GM21786 (cell line): ENCODE measurements around the gene PPP2R5C.

Source experiments
- ATAC-seq: cut with Tn5 transposase; IDR thresholded peaks from one replicate; pipeline ENCODE4 v1.9.1; 2021; ENCODE audit not compliant: unreplicated experiment

The PPP2R5C gene

DNA sequence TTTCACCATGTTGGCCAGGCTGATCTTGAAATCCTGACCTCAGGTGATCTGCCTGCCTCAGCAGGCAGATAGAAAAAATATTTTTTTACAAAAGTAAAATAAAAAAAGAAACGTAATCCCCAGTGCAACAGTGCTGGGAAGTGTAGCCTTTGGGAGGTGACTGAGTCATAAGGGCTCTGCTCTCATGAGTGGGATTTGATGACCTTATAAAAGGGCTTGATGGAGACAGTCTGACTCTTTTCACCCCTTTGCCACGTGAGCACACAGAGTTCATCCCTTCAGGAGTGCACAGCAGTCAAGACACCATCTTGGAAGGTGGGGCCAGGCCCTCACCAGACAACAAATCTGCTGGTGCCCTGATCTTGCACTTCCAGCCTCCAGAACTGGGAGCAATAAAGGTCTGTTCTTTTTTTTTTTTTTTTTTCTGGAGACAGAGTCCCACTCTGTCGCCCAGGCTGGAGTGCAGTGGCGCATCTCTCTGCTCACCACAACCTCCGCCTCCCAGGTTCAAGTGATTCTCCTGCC lies 178.2 kb downstream of the PPP2R5C start:
- no peak for ATAC-seq

DNA sequence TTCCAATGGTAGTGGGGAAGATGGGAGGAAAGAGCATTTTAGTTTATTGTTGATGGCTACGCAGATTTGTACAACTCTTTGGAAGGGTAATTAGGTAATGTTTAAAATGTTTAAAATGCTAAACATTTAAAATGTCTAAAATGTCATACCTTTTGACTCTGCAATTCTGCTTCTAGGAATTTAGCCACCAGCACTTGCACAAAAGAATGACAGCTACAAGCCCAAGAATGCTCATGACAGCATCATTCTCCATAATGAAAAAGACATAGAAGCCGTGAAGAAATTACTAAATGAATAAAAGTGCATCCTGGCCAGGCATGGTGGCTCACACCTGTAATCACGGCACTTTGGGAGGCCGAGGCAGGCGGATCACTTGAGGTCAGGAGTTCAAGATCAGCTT lies 182.9 kb downstream of the PPP2R5C start:
- ATAC-seq: no peak

DNA sequence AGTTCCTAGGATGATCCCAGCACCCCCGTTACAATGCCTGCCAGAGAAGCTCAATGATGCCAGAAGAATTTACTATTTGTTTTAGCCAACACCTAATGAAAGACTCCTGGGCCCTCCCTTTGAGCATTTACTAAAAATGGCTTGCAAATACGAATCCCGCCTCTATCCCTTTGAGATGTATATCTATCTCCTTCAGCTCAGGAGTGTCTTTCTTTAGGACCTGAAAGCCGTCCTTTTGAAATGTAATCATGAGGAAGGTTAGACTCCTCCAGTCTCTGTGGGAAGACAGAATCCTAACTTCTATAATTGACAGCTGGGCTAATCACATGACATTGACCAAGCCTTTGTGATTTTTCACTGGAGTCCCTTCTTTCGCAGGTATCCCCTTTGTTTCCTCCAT lies 183.7 kb downstream of the PPP2R5C start:
- no peak for ATAC-seq

DNA sequence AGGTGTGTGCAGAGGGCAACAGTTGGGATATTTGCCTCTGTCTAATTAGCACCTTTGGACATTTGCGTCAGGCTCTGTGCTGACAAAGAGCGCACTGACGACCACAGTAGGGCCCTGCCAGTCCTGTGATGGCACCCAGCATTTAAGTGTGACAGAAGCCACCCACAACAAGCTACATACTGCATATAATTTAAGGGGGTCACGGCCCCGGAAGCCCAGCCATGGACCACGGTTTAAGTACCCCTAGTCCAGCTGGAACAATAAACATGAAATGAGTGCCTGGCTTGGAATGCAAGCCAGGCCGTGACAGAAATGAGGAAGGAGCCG lies 186.0 kb downstream of the PPP2R5C start:
- peak; percentile 5 for ATAC-seq

DNA sequence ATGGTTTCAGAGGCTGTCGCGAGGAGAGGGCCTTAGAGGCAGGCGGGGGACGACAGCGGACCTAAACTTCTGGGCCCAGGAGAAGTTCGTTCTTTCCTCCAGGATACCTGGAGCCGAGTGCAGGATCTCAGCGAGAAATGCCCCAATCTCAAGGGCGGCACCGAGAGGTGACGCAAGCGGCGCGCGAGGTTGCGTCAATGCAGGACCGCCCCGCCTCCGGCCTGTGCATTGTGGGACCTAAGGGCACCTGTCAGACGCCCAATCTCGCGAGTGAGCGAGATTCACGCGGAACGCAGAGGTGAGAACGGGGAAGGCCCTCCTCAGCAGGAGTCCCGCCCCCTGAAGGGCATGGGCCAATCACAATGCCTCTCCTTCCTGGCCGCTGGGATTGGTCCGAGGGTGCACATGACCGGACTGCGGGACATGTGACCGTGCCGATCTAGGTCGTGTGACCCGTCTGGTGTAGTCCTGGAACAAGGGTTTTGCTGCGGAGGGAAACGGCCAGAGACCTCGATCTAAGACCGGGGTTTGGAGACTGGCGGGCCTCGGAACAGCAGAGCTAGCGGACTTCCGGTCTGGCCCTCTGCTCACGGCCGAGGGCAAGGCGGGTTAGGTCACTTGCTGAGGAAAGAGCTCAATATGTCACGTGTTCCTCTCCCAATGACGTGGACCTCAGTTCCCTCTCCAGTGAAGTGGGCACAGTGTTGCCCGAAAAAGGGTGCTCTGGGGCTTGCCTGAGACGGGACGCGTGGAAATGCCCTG lies 186.6 kb downstream of the PPP2R5C start:
- ATAC-seq: peak; percentile 96

DNA sequence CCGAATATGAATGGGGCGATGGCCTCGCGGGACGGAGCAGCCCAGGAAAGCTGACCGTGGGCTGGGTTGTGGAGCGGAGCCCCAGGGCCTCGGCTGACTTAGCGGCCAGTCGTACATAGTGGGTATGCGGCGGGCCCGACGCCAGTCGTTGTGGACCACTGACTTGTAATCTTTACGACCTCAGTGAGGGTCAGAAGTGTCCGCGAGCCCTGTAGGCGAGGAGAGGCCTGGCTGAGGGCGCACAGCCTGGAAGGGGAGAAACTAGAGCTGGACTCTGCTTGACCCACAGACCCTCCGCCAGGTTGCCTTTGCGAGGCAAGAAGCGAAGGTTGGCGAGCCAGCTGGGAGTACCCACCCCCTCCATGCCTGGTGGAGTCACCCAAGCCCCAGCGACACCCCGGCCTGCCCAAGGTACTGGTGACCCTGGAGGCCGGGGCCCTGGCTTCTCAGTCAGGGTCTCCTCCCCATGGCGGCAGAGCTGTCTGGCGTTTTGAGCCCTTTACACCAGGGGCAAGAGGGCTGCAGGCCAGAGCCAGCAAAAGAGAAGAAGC lies 187.2 kb downstream of the PPP2R5C start:
- no peak for ATAC-seq

DNA sequence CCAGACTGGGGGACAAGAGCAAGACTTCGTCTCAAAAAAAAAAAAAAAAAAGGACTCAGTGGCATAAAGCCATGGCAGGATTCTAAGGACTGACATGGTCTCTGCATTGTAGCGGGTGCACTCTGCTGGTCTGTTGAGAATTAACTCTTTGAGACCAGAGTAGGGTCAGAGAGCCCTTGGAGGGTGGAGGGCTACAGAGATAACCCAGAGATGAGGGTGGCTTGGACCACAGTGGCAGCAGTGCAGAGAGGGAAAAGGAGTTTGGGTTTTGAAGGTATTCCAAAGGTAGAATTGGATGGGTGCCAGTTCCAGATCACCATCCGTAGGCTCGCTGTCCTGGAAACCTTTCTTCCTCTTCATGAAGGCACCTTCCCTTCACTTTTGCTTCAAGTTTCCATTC lies 188.6 kb downstream of the PPP2R5C start:
- no peak for ATAC-seq

DNA sequence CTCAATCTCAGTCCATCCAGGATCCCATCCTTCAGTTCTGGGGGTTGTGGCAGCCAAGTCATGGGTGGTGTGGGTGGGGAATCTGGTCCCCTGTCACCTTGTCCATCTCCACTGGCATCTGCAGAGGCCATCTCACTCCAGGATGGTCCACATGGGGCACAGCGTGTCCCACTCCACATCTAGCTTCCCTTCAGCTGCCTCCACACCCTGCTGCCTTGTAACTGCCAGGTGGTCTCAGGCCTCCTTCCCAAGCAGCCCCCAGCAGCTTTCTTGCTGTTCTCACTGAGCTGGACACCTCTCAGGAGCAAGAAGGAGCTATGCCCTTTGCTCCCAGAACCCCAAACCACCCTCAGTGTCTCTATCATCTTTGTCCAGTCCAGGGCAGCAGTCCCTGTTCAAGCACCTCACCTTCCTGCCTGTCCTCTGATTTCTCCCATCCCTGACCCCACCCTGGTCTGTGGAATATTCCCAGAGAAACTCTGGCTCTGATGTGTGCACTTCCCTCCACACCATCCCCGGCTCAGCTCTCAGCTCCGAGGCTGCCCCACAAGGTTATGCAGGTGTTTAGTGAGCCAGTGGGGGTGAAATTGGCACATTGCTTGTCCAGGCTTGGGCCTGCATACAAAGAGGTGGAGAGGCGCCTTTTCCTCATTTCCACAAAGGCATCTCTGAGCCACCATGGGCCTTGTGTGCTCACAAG lies 189.2 kb downstream of the PPP2R5C start:
- ATAC-seq: no peak

DNA sequence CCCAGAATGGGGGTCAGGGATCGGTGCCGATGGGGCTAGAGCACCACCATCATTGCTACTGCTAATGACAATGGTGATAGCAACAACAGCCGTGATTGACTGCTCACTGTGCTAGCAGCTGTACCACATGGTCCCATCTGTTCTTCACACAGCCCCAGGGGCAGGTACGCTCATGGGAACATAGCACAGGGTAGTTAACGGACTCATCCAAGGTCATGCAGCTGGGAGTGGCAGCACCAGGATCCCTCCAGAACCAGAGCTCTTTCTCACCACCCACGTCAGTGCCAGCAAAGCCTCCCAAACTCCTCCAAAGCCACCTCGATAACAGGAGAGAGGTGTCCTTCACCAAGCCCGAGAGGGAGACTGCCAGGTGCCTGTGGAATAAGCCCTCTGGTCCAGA lies 191.6 kb downstream of the PPP2R5C start:
- no peak for ATAC-seq

DNA sequence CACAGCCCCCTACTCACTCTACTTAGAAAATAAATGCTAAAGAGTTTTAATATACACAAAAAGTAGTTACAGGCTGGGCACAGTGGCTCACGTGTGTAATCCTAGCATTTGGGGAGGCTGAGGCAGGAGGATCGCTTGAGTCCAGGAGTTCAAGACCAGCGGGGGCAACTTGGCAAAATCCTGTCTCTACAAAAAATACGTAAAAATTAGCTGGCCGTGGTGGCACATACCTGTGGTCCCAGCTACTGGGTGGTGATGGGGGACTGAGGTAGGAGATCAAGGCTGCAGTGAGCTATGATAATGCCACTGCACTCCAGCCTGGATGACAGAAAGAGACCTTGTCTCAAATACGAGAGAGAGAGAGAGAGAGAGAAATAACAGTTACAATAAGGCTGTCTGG lies 193.0 kb downstream of the PPP2R5C start:
- no peak for ATAC-seq

DNA sequence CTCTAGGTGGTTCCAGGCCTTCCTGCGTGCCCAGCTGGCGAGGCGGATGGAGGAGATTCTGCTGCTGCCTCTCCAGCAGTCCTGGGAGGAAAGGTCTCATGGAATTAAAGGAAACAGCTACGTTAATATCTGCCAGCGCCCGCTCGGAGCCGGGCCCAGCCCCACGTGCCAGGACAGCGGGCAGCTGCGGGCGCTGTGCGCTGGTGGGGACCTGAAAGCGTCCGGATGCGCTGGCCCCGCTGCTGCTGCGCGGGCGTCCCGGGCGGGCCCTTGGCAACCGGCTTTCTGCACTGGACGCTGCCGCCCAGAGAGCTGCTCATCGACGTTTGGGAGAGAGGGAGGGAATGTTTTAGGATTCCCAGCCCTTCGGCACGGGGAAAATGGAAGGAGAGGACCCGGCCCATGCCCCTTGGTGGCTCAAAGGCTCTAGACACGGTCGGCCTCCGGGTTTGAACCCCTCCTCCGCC lies 194.2 kb downstream of the PPP2R5C start:
- ATAC-seq: no peak

DNA sequence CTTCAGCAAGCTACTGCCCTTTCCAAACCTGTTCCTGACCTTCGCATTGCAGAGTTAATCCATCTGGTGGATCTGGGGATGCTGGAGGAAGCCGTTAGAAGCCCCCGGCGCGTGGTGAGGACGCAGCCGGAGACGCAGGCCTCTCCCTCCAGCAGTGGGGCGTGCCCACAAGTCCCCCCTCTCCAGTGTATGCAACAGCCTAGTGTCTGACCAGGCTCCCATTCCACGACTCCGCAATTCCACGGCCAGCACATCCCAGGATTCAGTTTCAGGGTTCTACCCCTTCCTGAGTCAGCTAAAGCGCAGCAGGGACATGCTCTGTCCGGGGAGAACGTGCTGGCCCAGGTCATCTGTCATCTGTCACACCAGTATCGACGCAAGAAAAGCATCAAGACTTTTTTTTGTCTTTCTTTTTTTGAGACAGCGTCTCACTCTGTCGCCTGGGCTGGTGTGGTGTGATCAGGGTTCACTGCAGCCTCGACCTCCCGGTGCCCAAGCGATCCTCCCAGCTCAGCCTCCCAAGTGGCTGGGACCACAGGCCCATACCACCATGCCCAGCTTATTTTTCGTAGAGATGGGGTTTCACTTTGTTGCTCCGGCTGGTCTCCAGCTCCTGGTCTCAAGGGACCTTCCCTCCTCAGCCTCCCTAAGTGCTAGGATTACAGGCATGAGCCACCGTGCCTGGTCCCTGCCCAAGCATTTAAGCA lies 194.8 kb downstream of the PPP2R5C start:
- no peak for ATAC-seq

DNA sequence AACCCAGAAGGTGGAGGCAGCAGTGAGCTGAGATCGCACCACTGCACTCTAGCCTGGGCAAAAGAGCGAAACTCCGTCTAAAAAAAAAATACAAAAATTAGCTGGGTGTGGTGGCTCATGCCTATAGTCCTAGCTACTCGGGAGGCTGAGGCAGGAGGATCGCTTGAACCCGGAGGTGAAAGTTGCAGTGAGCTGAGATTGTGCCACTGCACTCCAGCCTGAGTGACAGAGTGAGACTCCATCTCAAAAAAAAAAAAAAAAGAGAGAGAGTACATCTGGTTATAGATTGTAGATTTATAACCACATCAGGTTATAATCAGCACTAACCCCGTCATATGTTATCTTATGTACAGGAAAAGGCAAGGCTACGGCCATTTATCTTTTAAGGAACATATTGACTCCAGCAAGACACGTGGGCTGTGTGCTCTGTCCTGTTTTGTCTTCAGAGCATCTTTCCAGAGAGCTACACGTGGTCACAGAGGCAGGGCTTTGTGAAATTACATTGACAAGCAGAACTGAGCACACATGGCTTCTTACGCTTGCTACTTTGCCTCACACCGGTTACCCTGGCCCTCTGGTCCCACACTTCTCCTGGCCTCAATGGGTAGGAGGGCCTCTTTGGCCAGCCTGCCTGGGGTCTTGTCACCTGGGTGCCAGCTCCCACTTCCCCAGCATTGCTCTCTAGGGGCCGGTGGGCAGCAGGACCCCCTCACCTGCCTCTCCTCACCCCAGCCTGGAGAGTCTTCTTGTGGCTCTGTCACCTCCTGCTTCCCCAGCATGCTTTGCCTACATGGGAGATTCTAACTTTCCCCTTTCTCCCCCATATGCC lies 196.1 kb downstream of the PPP2R5C start:
- ATAC-seq: no peak

DNA sequence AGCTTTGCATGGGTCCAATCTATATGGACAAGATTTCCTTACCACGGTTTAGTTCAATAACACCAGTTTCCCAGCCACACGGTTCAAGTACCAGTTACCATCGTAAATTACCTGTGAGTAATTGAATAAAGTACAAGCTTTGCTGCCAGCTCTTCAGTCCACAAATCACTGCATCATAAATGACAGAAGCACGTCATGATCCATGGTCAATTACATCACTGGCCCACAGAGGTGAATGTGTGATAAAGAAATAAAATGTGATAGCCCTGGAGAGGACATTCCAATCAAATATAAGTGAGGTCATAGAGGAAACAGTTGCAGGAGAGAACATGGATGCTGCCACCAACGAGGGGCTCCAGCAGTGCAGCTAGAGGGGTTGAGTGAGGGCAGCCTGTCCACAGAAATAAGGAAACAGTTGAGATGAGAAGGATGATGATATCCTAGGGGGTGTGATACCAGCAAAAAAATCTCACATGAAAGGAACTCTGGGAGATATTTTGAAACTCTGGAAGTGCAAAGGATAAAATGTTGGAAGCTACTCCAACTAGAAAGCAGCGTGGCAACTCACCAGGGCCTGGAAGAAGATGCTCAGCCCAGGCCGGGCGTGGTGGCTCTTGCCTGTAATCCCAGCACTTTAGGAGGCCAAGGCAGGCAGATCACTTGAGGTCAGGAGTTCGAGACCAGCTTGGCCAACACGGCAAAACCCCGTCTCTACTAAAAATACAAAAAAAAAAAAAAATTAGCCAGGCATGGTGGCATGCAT lies 197.1 kb downstream of the PPP2R5C start:
- no peak for ATAC-seq

DNA sequence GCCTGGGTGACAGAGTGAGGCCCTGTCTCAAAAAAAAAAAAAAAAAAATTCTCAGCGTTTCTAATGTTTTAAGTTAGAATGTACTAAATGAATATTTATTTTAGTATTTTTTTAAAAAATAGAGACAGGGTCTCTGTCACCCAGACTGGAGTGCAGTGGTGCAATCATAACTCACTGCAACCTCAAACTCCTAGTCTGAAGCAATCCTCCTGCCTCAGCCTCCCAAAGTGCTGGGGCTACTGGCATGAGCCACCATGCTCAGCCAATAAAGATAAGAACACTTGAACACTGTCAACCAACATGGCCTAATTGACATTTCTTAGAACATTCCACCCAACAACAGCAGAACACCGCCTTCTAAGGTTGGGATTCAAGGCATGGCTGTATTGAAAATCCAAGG lies 197.8 kb downstream of the PPP2R5C start:
- no peak for ATAC-seq

DNA sequence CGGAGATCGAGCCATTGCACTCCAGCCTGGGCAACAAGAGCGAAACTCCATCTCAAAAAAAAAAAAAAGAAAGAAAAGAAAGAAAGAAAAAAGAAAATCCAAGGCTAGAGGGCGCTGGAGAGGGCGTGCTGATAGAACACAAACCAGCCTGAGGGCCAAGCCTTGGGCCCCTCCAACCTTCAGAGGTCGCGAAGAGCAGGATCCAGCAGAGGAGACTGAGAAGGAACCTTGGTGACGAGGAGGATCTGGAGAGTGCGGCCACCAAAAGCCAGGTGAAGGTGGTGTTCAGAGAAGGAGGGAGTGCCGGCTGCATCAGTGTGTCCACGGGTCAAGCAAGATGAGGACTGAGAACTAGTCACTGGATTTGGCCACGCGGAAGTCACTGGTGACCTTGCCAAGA lies 198.7 kb downstream of the PPP2R5C start:
- no peak for ATAC-seq

DNA sequence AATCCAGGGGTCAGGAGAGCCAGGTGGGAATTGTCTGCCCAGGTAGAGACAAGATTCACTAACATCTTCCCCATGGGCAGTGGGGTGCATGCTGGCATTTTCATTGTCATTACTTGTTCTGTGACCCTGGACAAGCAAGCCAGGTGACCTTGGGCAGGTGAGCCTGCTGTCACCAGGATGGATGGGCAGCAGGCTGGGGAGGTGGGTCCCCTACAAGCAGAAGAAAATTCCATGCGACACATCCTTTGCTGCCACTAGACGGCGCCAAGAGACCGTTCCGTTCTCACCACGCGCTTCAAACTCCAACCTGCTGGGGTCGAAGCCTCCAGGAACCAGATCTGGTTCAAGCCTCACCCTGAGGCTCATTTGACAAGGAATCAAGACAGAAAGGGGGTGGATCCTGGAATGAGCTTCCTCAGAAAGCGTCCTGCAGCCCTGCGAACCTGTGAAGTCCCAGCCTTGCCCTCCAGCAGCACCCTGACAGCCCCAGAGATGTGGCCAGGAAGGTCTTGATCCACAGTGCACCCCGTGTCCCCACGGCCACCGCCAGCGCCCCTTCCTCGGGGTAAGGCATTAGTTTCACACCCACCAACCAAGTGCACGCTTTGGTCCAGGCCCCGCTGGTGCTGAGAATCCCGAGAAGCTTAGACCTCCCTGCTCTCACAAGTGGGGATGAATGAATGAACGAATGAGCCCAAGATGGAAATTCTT lies 199.7 kb downstream of the PPP2R5C start:
- no peak for ATAC-seq

DNA sequence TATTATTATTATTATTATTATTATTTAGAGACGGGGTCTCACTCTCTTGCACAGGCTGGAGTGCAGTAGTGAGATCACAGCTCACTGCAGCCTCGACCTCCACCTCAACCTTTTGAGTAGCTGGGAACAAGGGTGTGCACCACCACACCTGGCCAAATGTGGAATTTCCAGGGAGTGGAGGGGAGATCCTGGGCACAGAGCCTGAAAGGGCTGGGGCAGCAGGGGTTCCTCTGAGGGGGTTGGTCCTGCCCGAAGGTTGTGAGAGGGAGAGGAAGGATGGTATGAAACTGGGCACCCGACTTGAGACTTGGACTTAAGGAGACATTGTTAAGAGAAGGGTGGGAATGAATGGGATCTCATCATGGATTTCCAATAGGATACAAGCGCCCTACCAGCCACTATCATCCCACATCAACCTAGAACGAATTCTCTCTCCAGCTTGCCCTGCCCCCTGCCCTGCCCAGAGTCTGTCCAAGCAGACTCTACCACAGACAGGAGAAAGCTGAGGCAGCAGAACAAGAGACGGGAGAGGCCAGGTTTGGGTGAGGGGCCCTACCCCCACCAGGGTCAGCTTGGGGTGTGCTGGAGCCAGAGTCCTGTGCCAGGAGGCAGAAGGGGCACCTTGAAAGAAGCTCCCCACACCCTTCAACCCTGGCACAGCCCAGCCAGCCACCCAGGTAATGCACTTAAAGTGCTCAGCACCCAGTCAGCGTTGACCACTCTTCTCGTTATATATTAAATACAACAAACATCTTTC lies 200.4 kb downstream of the PPP2R5C start:
- no peak for ATAC-seq

DNA sequence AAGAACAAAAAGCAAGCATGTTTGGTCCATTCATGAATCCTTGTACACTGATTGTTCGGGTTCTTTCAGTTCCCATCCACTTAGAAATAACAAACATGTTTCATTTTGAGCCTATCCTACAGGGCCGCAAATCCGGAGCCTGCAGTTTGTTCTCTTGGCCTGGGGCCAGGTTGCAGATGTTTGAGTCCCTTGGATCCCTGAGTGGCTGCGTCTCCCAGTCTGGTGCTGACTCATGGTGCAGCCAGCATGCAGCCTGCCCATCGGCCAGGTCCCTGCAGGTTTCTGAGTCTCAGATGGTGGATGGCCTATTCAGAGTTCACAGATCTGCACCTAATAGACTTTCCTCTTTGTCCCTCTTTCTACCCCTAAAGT lies 201.0 kb downstream of the PPP2R5C start:
- no peak for ATAC-seq
